ENCODE measurements around the gene RHPN2. TPM values are rescaled to one million over a fixed set of nuclear protein-coding genes. Genes with fewer than 3 reads are reported as not detected.

Gene RHPN2
- total and polyA plus RNA-seq, 2 donors (not counting 3 experiments of a cell fraction or from before 2014, with no cell fraction given): 2.3 to 2.7 TPM

GRCh38 chr19:33102893-33103292 lies 38.2 kb upstream of the RHPN2 start:
- CTCF ChIA-PET: interaction anchor here (0.8 to 1.6 kb wide), 3 partner anchors 14 to 127 kb away, joined by 3 to 5 read pairs (median 4); no protein-coding TSS in a partner anchor
- TF ChIP-seq POLR2A (IDR thresholded peaks at IDR 0.05; ENCODE audit: low read depth, low read length) (no peak), MYC (IDR thresholded peaks at IDR 0.05; ENCODE audit: low read depth, low read length) (no peak), POLR2AphosphoS5 (IDR thresholded peaks at IDR 0.05; ENCODE audit: insufficient read depth, low read depth, low read length) (no peak), EZH2 (IDR thresholded peaks at IDR 0.05; ENCODE audit: borderline replicate concordance, low read depth, low read length, severe bottlenecking) (no peak), GATA2 (IDR thresholded peaks at IDR 0.05; ENCODE audit: insufficient read depth, insufficient read length, low read depth, low read length) (no peak), FOS (IDR thresholded peaks at IDR 0.05; ENCODE audit: borderline replicate concordance, insufficient read depth, low read length) (no peak)
- TF ChIP-seq, protein P1, sequence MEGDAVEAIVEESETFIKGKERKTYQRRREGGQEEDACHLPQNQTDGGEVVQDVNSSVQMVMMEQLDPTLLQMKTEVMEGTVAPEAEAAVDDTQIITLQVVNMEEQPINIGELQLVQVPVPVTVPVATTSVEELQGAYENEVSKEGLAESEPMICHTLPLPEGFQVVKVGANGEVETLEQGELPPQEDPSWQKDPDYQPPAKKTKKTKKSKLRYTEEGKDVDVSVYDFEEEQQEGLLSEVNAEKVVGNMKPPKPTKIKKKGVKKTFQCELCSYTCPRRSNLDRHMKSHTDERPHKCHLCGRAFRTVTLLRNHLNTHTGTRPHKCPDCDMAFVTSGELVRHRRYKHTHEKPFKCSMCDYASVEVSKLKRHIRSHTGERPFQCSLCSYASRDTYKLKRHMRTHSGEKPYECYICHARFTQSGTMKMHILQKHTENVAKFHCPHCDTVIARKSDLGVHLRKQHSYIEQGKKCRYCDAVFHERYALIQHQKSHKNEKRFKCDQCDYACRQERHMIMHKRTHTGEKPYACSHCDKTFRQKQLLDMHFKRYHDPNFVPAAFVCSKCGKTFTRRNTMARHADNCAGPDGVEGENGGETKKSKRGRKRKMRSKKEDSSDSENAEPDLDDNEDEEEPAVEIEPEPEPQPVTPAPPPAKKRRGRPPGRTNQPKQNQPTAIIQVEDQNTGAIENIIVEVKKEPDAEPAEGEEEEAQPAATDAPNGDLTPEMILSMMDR (IDR thresholded peaks at IDR 0.05; ENCODE audit: extremely low read depth in 1 of 2, insufficient read depth in 1 of 2, low read depth in 1 of 2, low read length in 2 of 2): no peak
- TF ChIP-seq, protein P2, sequence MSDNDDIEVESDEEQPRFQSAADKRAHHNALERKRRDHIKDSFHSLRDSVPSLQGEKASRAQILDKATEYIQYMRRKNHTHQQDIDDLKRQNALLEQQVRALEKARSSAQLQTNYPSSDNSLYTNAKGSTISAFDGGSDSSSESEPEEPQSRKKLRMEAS (IDR thresholded peaks at IDR 0.05; ENCODE audit: insufficient read depth, insufficient read length): no peak
- H3K79me2 ChIP-seq (ENCODE audit: control insufficient read depth, insufficient read depth, low read length): no peaks in the 10 kb centered on the region
- no peaks in the 10 kb centered on the region for H3K27me3 ChIP-seq (ENCODE audit: control insufficient read depth in 2 of 2, insufficient read depth in 2 of 2, low read length in 2 of 2)
- intact Hi-C loops (cut with micrococcal nuclease) (no loop called here), dilution Hi-C loops (cut with MboI; ENCODE audit: extremely low pct_ligation_motif_present, low sequenced_read_pairs) (no loop called here)
- H3K4me2 ChIP-seq (ENCODE audit: insufficient read depth, low read length): no peak overlapping the region
- H3K36me3 ChIP-seq (ENCODE audit: control insufficient read depth in 2 of 2, extremely low read depth in 1 of 2, insufficient read depth in 2 of 2, low read length in 2 of 2): peaks cover 6 to 9% of the 10 kb centered on the region in 2 experiments
- no peak for DNase-seq (ENCODE audit: low read depth, low spot score)
- no peak for FAIRE-seq
- H3K27ac ChIP-seq (ENCODE audit: insufficient read depth, low read depth, low read length): no peak overlapping the region
- no peak overlapping the region for H3K9ac ChIP-seq (replicated peaks; ENCODE audit: extremely low read depth, insufficient read depth, low read length)
- H3K4me1 ChIP-seq (ENCODE audit: control insufficient read depth, extremely low read depth, insufficient read depth, low read length): no peaks in the 10 kb centered on the region
- no peaks in the 10 kb centered on the region for H3K9me3 ChIP-seq (replicated peaks; ENCODE audit: control insufficient read depth, insufficient read depth, low read length)
- no TSS peak for BruUV-seq (replicated peaks)
- no peak overlapping the region for H2AFZ ChIP-seq (ENCODE audit: low read depth, low read length)
- no peaks in the 10 kb centered on the region for H4K20me1 ChIP-seq (replicated peaks; ENCODE audit: control insufficient read depth, extremely low read depth, insufficient read depth, low read length)
- H3K9me1 ChIP-seq (replicated peaks; ENCODE audit: control insufficient read depth, extremely low read depth, insufficient read depth, low read length): no peaks in the 10 kb centered on the region
- POLR2A ChIA-PET: no interaction called here
- no peak overlapping the region for H3K4me3 ChIP-seq (replicated peaks in 1 of 3; ENCODE audit: insufficient read depth in 1 of 3, low read depth in 1 of 3, low read length in 3 of 3)
